ENCODE measurements around the gene ALX1.
"Not testable (repeated sequence)": the region's sequence is repeated elsewhere in the genome, so short reads cannot be mapped to it uniquely, and the experiment has no call there.

The ALX1 gene

DNA sequence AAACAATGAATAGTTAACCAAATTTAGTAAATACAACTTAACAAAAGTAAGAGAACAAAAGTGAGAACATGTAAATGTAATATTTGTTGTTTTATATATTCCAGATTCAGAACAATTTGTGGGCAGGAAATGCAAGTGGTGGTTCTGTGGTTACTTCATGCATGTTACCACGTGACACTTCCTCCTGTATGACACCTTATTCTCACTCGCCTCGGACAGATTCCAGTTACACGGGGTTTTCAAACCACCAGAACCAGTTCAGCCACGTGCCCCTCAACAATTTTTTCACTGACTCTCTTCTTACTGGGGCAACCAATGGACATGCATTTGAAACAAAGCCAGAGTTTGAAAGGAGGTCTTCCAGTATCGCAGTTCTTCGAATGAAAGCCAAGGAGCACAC, 21.0 kb downstream of the ALX1 start:
- no peak for DNase-seq (ENCODE audit: low spot score)

DNA sequence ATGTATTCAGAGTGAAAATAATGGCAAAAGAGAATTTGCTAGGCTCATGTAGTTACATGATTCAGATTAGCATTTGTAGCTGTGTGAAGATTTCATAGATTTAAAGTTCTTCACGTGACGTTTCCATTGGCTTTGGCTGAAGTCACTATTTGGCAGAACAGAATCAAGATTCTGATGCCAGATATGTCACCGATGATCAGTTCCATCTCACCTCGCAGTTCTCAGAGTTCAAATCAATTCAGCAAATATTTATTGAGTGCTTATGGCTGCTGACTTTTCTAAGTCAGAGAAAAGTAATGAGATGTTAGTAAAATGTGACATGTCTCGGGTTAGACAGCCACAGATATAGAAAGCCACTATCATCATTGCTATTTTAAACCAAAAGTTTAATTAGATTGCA, 28.4 kb downstream of the ALX1 start:
- DNase-seq (ENCODE audit: low spot score), result no peak

DNA sequence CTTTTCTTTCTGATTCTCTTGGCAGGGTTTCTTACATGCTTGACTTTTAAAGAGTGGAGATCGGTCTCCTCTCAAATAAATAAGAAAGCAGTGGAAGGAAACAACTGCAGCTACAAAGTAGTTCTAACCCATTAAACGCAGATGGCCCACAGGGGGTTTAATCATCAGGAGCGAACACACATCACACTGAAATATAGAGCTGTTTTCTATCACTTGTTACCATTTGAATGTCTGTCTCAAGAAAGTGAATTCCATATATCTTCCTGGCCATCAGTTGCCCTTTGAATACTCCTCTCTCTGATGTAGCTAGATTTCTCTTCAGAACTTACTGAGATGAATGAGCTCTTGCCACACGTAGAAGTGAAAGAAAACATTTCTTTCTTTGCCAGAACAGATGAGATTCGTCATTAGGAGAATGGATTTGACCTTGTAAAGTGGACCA, 29.1 kb downstream of the ALX1 start:
- DNase-seq (ENCODE audit: low spot score), result no peak

DNA sequence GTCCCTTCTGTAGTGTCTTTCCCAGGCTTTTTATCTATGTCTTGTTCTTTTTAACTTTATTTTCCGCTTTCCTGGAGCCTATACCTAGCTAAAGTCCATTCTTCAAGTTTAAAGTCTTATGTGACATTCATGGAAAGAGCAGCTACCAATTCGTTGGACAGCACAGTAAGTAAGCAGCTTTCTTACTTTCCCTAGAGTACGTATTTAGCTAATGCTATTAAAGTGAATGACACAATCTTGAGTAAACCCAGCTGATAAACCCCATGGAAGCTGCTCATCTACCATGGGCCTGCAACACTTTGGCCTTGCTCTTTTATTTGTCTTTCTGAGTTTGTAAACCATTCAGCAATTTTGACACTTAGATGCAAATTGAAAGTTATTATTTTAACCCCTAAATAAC, 30.0 kb downstream of the ALX1 start:
- no peak for DNase-seq (ENCODE audit: low spot score)

DNA sequence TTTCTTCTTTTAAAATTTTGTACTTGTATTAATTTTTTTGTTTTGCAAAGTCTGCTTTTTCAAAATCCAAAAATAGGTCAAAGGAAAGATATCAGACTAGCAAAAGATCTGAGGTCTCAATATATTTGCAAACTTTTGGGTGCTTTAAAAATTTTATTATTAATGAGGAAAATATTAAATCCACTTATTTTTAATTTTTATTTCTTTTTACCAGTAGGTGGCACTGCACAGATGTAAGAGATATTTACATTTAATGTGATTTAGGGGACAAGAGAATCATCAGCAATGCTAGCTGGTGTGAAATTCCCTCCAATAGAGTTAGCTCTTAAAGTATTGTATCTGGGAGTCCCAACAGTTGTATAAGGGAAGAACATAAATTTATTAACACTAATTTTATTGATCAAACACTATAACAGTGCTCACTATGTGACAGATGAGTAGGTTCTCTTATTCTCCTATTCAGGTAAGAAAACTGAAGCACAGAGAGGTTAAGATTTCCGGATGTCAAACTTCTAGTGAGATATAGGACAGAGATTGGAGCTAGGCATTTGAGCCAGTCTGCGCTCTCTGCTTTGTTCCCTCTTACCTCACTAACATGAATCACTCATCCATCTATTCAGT, 30.5 kb downstream of the ALX1 start:
- no peak for DNase-seq (ENCODE audit: low spot score)

DNA sequence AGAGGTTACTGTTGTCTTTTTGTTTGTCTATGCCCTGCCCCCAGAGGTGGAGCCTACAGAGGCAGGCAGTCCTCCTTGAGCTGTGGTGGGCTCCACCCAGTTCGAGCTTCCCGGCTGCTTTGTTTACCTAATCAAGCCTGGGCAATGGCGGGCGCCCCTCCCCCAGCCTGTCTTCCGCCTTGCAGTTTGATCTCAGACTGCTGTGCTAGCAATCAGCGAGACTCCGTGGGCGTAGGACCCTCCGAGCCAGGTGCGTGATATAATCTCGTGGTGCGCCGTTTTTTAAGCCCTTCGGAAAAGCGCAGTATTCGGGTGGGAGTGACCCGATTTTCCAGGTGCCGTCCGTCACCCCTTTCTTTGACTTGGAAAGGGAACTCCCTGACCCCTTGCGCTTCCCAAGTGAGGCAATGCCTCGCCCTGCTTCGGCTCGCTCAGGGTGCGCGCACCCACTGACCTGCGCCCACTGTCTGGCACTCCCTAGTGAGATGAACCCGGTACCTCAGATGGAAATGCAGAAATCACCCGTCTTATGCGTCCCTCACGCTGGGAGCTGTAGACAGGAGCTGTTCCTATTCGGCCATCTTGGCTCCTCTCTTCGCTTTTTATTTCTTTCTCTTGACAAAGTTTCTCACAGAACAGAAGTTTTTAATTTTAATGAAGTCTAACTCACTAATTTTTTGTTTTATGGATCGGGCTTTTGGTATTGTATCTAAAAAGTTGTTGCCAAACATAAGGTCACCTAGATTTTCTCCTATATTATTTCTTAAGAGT, 38.0 kb downstream of the ALX1 start:
- DNase-seq (ENCODE audit: low spot score), result not testable (repeated sequence)

DNA sequence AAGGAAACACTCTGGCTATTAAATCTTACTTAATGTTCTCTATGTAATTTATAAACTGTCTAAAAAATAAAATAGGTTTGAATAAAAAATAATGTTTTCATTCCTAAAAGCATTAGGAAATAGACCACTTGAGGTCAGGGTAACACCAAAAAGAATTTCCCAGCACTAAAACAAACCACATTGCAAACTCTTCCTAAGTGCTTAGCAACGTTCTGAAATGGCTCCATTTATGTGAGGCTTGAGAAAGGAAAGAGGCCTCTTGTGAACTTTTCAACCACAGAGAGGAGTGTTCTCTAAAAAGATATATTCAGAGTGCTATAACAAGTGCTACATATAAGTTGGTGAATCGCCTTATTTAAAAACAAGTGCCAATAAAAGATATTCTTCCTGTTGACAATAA, 42.7 kb downstream of the ALX1 start:
- DNase-seq (ENCODE audit: low spot score), result no peak

DNA sequence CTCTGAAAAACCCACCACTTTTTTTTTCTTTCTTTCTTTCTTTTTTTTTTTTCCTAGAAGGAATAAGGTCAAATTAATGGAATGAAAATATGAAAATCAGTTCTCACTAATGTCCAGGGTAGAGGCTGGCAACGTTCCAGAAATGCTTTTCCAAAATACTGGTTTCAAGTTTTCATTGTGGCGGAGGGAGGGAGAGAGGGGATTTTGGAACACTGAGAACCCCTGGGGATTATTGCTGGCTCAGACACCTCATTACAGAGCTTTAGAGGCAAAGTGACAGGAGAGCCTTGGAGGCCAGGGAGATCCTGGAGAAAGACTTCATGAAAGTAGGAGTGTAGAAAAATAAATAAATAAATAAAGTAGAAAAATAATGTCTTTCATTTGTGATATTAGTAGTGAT, 45.4 kb downstream of the ALX1 start:
- DNase-seq (ENCODE audit: low spot score), result no peak

DNA sequence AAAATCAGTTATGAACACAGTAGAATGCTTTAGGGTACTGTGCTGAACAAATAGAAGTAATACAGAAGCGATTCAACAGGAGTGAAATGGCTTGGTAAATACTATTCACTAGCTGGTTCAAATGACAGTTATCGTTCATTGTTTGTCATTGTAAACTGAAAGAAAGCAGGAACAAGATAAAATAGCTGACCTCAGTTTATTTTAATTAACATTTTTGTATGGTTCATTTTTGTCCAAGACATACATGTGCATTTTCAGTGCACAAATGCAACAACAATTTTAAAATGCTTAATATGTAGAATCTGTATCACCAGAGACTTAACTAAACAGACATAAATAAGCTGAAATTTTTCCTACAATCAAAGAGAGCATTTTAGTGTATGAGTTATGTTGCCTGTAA, 49.9 kb downstream of the ALX1 start:
- no peak for DNase-seq (ENCODE audit: low spot score)

DNA sequence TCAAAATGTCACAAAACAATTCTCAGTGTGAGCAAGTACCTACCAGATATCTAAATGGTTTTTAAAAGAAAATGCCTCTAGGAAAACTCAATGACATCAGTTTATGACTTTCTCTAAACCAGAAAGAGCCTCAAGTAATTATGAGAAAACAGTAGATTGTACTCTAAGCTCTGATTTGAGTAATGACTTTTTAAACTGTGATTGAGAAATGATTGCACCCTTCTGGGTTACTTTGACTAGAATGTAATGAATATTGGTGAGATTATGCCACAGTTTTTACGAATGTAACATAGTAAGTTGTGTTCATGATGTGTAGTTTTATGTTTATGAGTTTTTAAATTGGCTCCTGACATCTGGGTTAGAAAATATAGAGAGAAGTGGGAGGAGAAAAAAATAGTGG, 68.8 kb downstream of the ALX1 start:
- DNase-seq (ENCODE audit: low spot score), result no peak

DNA sequence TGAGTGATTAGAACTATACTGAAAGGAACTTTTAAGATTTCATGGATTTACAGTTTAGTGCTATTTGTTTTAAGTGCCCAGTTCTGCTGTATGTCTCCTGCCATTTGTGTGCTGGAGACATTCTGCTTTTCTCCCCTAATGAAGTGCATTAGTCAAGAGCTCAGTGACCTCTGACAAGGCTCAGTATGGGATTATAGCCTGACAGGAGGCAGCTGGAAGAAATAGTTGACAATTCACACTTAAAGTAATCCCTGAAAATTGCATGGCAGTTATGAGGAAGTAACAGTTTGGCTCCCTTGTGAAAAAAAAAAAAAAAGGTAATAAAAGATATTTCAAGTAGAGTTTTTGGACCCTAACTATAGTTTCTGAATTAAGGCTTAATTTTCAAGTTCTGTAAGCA, 70.3 kb downstream of the ALX1 start:
- no peak for DNase-seq (ENCODE audit: low spot score)
